H9 (cell line): ENCODE measurements around the gene CFAP73. TPM values are rescaled to one million over a fixed set of nuclear protein-coding genes. Genes with fewer than 3 reads are reported as not detected.

Experiments used
- DNase-seq: peaks from one replicate; pipeline ENCODE4 v3.0.0-alpha.2; 2017
- H2AFZ ChIP-seq: one replicate; pipeline ENCODE4 v1.6.1; 2013; ENCODE audit warnings: mild to moderate bottlenecking, low read length, control low read depth, moderate library complexity
- H2AK5ac ChIP-seq: 2 replicates; pipeline ENCODE4 v1.6.1; 2013; ENCODE audit warnings: low read length, control low read depth, mixed read lengths; ENCODE audit not compliant: insufficient read length
- H2BK120ac ChIP-seq: one replicate; pipeline ENCODE4 v1.6.1; 2013; ENCODE audit warnings: low read depth, mild to moderate bottlenecking, low read length, control low read depth, inconsistent platforms; ENCODE audit not compliant: poor library complexity, severe bottlenecking
- H2BK12ac ChIP-seq: 2 replicates; pipeline ENCODE4 v1.6.1; 2013; ENCODE audit warnings: low read length, control low read depth, mixed read lengths, low read depth; ENCODE audit not compliant: insufficient read length
- H2BK15ac ChIP-seq: 2 replicates; pipeline ENCODE4 v1.6.1; 2013; ENCODE audit warnings: low read depth, low read length, control low read depth
- H2BK20ac ChIP-seq: one replicate; pipeline ENCODE4 v1.6.1; 2013; ENCODE audit warnings: low read depth, mild to moderate bottlenecking, low read length, control low read depth, inconsistent platforms; ENCODE audit not compliant: poor library complexity, severe bottlenecking
- H2BK5ac ChIP-seq: 2 replicates; pipeline ENCODE4 v1.6.1; 2013; ENCODE audit warnings: low read length, control low read depth, mixed read lengths; ENCODE audit not compliant: insufficient read length
- H3K14ac ChIP-seq: 2 replicates; pipeline ENCODE4 v1.6.1; 2013; ENCODE audit warnings: low read length, control low read depth; ENCODE audit not compliant: insufficient read depth
- H3K18ac ChIP-seq: 2 replicates; pipeline ENCODE4 v1.6.1; 2013; ENCODE audit warnings: low read depth, mild to moderate bottlenecking, mixed read lengths, low read length, control low read depth; ENCODE audit not compliant: insufficient read length
- H3K23ac ChIP-seq: 2 replicates; pipeline ENCODE4 v1.6.1; 2013; ENCODE audit warnings: low read length, control low read depth, mixed read lengths, low read depth; ENCODE audit not compliant: insufficient read length
- H3K23me2 ChIP-seq: 2 replicates; pipeline ENCODE4 v1.6.1; 2013; ENCODE audit warnings: low read depth, mild to moderate bottlenecking, mixed read lengths, low read length, control low read depth; ENCODE audit not compliant: insufficient read length, poor library complexity, severe bottlenecking
- H3K27ac ChIP-seq: 2 replicates; pipeline ENCODE4 v1.5.1; 2013; ENCODE audit warnings: low read length, control low read depth, mixed read lengths, low read depth; ENCODE audit not compliant: insufficient read length
- H3K27me3 ChIP-seq: 2 replicates; pipeline ENCODE4 v1.6.1; 2013; ENCODE audit warnings: low read length, control low read depth, inconsistent platforms; ENCODE audit not compliant: insufficient read depth
- H3K4ac ChIP-seq: 2 replicates; pipeline ENCODE4 v1.6.1; 2013; ENCODE audit warnings: low read depth, mild to moderate bottlenecking, control low read depth, inconsistent platforms, low read length, moderate library complexity
- H3K4me1 ChIP-seq: 2 replicates; pipeline ENCODE4 v1.6.1; 2013; ENCODE audit warnings: low read length, control low read depth, inconsistent platforms; ENCODE audit not compliant: insufficient read depth
- H3K4me2 ChIP-seq: 2 replicates; pipeline ENCODE4 v1.6.1; 2013; ENCODE audit warnings: low read length, control low read depth, mixed read lengths; ENCODE audit not compliant: insufficient read length, insufficient read depth
- H3K56ac ChIP-seq: 2 replicates; pipeline ENCODE4 v1.6.1; 2013; ENCODE audit warnings: low read depth, mild to moderate bottlenecking, mixed read lengths, low read length, control low read depth; ENCODE audit not compliant: insufficient read length
- H3K79me1 ChIP-seq: 2 replicates; pipeline ENCODE4 v1.6.1; 2013; ENCODE audit warnings: low read depth, mild to moderate bottlenecking, moderate library complexity, low read length, control low read depth, inconsistent platforms; ENCODE audit not compliant: insufficient read depth, poor library complexity, severe bottlenecking
- H3K79me2 ChIP-seq: 2 replicates; pipeline ENCODE4 v1.6.1; 2013; ENCODE audit warnings: low read length, control low read depth, inconsistent platforms; ENCODE audit not compliant: insufficient read depth
- H3K9ac ChIP-seq: 2 replicates; pipeline ENCODE4 v1.6.1; 2013; ENCODE audit warnings: low read length, control low read depth, mixed read lengths; ENCODE audit not compliant: insufficient read length; ENCODE audit errors: extremely low read depth
- H3K9me3 ChIP-seq: one replicate; pipeline ENCODE4 v1.6.1; 2013; ENCODE audit warnings: low read depth, low read length, inconsistent platforms; ENCODE audit not compliant: control insufficient read depth
- H3T11ph ChIP-seq: one replicate; pipeline ENCODE4 v1.6.1; 2013; ENCODE audit warnings: mild to moderate bottlenecking, low read length, control low read depth, inconsistent platforms
- H4K20me1 ChIP-seq: one replicate; pipeline ENCODE4 v1.6.1; 2013; ENCODE audit not compliant: control insufficient read depth, insufficient read length, insufficient read depth
- H4K5ac ChIP-seq: 2 replicates; pipeline ENCODE4 v1.6.1; 2013; ENCODE audit warnings: low read depth, mild to moderate bottlenecking, mixed read lengths, low read length, control low read depth; ENCODE audit not compliant: insufficient read length
- H4K8ac ChIP-seq: replicated peaks from 2 replicates; pipeline ENCODE4 v1.6.1; 2013; ENCODE audit warnings: low read length, control low read depth, mixed read lengths, low read depth; ENCODE audit not compliant: insufficient read length
- H4K91ac ChIP-seq: 2 replicates; pipeline ENCODE4 v1.6.1; 2013; ENCODE audit warnings: low read depth, mild to moderate bottlenecking, moderate library complexity, mixed read lengths, low read length, control low read depth; ENCODE audit not compliant: insufficient read length
- H3K27ac Mint-ChIP-seq, 3 experiments: 2 replicates in 2 of 3; 3 replicates in 1 of 3; pipeline ENCODE4 v1.8.0; 2020 to 2021; ENCODE audit warnings: mixed read lengths in 3 of 3, mild to moderate bottlenecking in 1 of 3, moderate library complexity in 1 of 3
- H3K27me3 Mint-ChIP-seq: 2 replicates; pipeline ENCODE4 v1.8.0; 2021; ENCODE audit warnings: low read depth, mild to moderate bottlenecking, moderate library complexity, mixed read lengths
- H3K36me3 Mint-ChIP-seq, 3 experiments: 2 replicates in 2 of 3; 3 replicates in 1 of 3; pipeline ENCODE4 v1.8.0; 2020 to 2021; ENCODE audit warnings: low read depth in 3 of 3, mixed read lengths in 3 of 3; ENCODE audit not compliant: insufficient read depth in 1 of 3
- H3K4me1 Mint-ChIP-seq, 2 experiments: 2 replicates each; pipeline ENCODE4 v1.8.0; 2020; ENCODE audit warnings: mixed read lengths in 2 of 2
- H3K4me3 Mint-ChIP-seq, 2 experiments: 2 replicates in 1 of 2; 3 replicates in 1 of 2; pipeline ENCODE4 v1.8.0; 2020 to 2021; ENCODE audit warnings: mild to moderate bottlenecking in 2 of 2, mixed read lengths in 2 of 2, moderate library complexity in 1 of 2
- H3K9me3 Mint-ChIP-seq, 2 experiments: 2 replicates in 1 of 2; 3 replicates in 1 of 2; pipeline ENCODE4 v1.8.0; 2020; ENCODE audit warnings: mild to moderate bottlenecking in 2 of 2, mixed read lengths in 2 of 2, moderate library complexity in 1 of 2
- CTCF ChIP-seq: fragments of 200-600 bp; sonication (generic); conservative IDR thresholded peaks from 3 replicates; pipeline ENCODE4 v1.8.0; 2021; ENCODE audit warnings: antibody characterized with exemption, mild to moderate bottlenecking
- WGBS: extraction: QIAGEN DNeasy Blood & Tissue Kit; methylation state at CpG from one replicate; pipeline ENCODE4 v1.1.7; 2013; ENCODE audit warnings: missing lambda C conversion rate, low lambda C conversion rate, mixed read lengths; ENCODE audit not compliant: insufficient read length; ENCODE audit errors: extremely low coverage; 5-methylcytosine and 5-hydroxymethylcytosine counted together
- total RNA-seq: library from RNA; stranded (reverse); gene quantifications from 2 replicates; pipeline ENCODE4 v1.2.1, GENCODE V29; 2021

CFAP73 gene
- total RNA-seq, 1 experiment from 2014 or later, result not detected

GRCh38 chr12:113186033-113186365, 36.5 kb downstream of the CFAP73 start:
- Histone ChIP-seq H3K56ac (no peak overlapping the region), H3K27me3 (no peaks in the 10 kb centered on the region), H2BK12ac (no peak overlapping the region), H2AK5ac (no peak overlapping the region), H2BK5ac (no peak overlapping the region), H4K5ac (no peak overlapping the region), H3K23ac (no peak overlapping the region), H3K23me2 (peaks cover 8% of the 10 kb centered on the region), H4K8ac (no peak overlapping the region), H3K4me2 (peak overlapping the region; percentile 94), H2AFZ (no peak overlapping the region), H2BK20ac (no peak overlapping the region), H3K4me1 (no peaks in the 10 kb centered on the region), H3K79me2 (peaks cover 16% of the 10 kb centered on the region; the same call in 1 of the 2 replicates), H3K9me3 (no peaks in the 10 kb centered on the region), H3K9ac (peak overlapping the region; percentile 63), H4K91ac (no peak overlapping the region), H3K18ac (no peak overlapping the region), H3K27ac (no peak overlapping the region), H3K4ac (no peak overlapping the region), H3K14ac (no peak overlapping the region), H3K79me1 (peaks cover 17% of the 10 kb centered on the region), H2BK120ac (no peak overlapping the region), H2BK15ac (no peak overlapping the region), H4K20me1 (no peaks in the 10 kb centered on the region), H3T11ph (no peak overlapping the region)
- no CpG with 5 or more reads among the region's 11 CpGs for WGBS
- Mint-ChIP-seq H3K9me3 (no peaks in the 10 kb centered on the region), H3K36me3 (peaks cover 26 to 44% (median 33%) of the 10 kb centered on the region in 3 experiments), H3K4me3 (peak overlapping the region; percentile 89 to 92), H3K27me3 (no peaks in the 10 kb centered on the region), H3K4me1 (peaks cover 8 to 17% of the 10 kb centered on the region in 2 experiments), H3K27ac (no peak overlapping the region)
- DNase-seq, result no peak
- TF ChIP-seq CTCF, result no peak
